Transverse colon (tissue), 4 donors: ENCODE results near the gene HYI. TPM values are rescaled to one million over a fixed set of nuclear protein-coding genes. Genes with fewer than 3 reads are reported as not detected.
"Not testable (repeated sequence)": the region's sequence is repeated elsewhere in the genome, so short reads cannot be mapped to it uniquely, and the experiment has no call there.

Source experiments
- DNase-seq: peaks from one replicate; pipeline ENCODE4 v3.0.0-alpha.2; 2019
- H3K27ac ChIP-seq, 4 donors: fragments of 200-600 bp; sonication (generic); 2 replicates each; pipeline ENCODE4 v1.5.1; 2016 to 2018; ENCODE audit warnings: inconsistent platforms in 4 of 4
- H3K27me3 ChIP-seq: fragments of 200-600 bp; sonication (generic); 2 replicates; pipeline ENCODE4 v1.5.1; 2017; ENCODE audit warnings: inconsistent platforms
- H3K36me3 ChIP-seq, 4 donors: fragments of 200-600 bp; sonication (generic); 2 replicates each; pipeline ENCODE4 v1.5.1; 2017 to 2019; ENCODE audit warnings: inconsistent platforms in 4 of 4
- H3K4me1 ChIP-seq, 4 donors: fragments of 200-600 bp; sonication (generic); 2 replicates each; pipeline ENCODE4 v1.5.1; 2017 to 2020; ENCODE audit warnings: inconsistent platforms in 4 of 4
- H3K4me3 ChIP-seq, 4 donors: fragments of 200-600 bp; sonication (generic); 1 replicate in 1 of 4; 2 replicates in 3 of 4; pipeline versions ENCODE4 v1.5.1 to v1.6.1; 2017 to 2019; ENCODE audit warnings: inconsistent platforms in 4 of 4
- H3K9me3 ChIP-seq, 2 donors: fragments of 200-600 bp; sonication (generic); 2 replicates each; pipeline ENCODE4 v1.5.1; 2017 to 2019; ENCODE audit warnings: inconsistent platforms in 2 of 2
- CTCF ChIP-seq, 5 experiments: fragments of 200-600 bp in 3 of 5; fragments of 450-650 bp in 2 of 5; sonication (generic) in 3 of 5; IDR thresholded peaks; 1 replicate in 2 of 5; 2 replicates in 3 of 5; pipeline ENCODE4 v1.5.1; 2016 to 2017; ENCODE audit warnings: antibody characterized with exemption in 5 of 5, inconsistent platforms in 3 of 5, mild to moderate bottlenecking in 2 of 5, moderate library complexity in 1 of 5
- EP300 ChIP-seq: sonication (generic); formaldehyde crosslinking; IDR thresholded peaks from one replicate; pipeline ENCODE4 v1.6.1; 2017; ENCODE audit warnings: antibody characterized with exemption, low read depth
- POLR2A ChIP-seq: fragments of 450-650 bp; IDR thresholded peaks from one replicate; pipeline ENCODE4 v1.6.1; 2016; ENCODE audit warnings: antibody characterized with exemption, mild to moderate bottlenecking, moderate library complexity
- POLR2AphosphoS5 ChIP-seq, 3 donors: sonication (generic); formaldehyde crosslinking; IDR thresholded peaks; one replicate each; pipeline ENCODE4 v1.6.1; 2016; ENCODE audit warnings: antibody characterized with exemption in 3 of 3
- WGBS, 2 donors: methylation state at CpG; one replicate each; pipeline ENCODE4 v1.1.5; 2018; ENCODE audit warnings: low coverage in 1 of 2; 5-methylcytosine and 5-hydroxymethylcytosine counted together
- in situ Hi-C, 4 donors: fragments of 200-750 bp; cut with MboI; loops; one replicate each; pipeline versions ENCODE4 v1.15.0 to v1.15.1; 2017; ENCODE audit warnings: low sequenced_read_pairs in 3 of 4, low pct_ligation_motif_present in 1 of 4, low pct_unique_long_range_greater_than_20kb in 1 of 4
- intact Hi-C: fragments of 100-400 bp; cut with DNase I; formaldehyde crosslinking; loops from one replicate; pipeline ENCODE4 v1.15.1; 2023; ENCODE audit warnings: low total_unique reads
- total RNA-seq, 4 donors: library from RNA; depleted of rRNA; stranded (reverse); fragments of >200 nt; gene quantifications; one replicate each; pipeline ENCODE4 v1.1.0, GENCODE V29; 2016

The HYI gene
- total RNA-seq, 4 donors from 2014 or later, result 71.1 to 126 (median 119) TPM

- intact Hi-C loops (no loop called here), in situ Hi-C loops (no loop called here)
- H3K36me3 ChIP-seq, result no peaks in the 10 kb centered on the region
- no peaks in the 10 kb centered on the region for H3K27me3 ChIP-seq
- DNase-seq, result no peak
- TF ChIP-seq EP300, result no peak
- no peak for TF ChIP-seq CTCF (IDR thresholded peaks at IDR 0.05)
- TF ChIP-seq POLR2A, result no peak
- TF ChIP-seq POLR2AphosphoS5 (IDR thresholded peaks at IDR 0.05), result no peak
- no peaks in the 10 kb centered on the region for H3K9me3 ChIP-seq
- H3K27ac ChIP-seq, result no peak overlapping the region
- H3K4me3 ChIP-seq, result no peak overlapping the region
- H3K4me1 ChIP-seq, result peaks cover 0 to 6% (median 0%) of the 10 kb centered on the region in 4 donors
- WGBS, 2 donors, result 95 to 100% methylated on average over 1 of the region's 1 CpG
These were observed 24.0 kb upstream of the HYI start for GRCh38 chr1:43477716-43478115.

GRCh38 chr1:43475611-43476401 is 22.1 kb upstream of the HYI start:
- in situ Hi-C loops, H3K9me3 ChIP-seq, H3K4me1 ChIP-seq, intact Hi-C loops, H3K27ac ChIP-seq, H3K27me3 ChIP-seq, H3K4me3 ChIP-seq, DNase-seq, H3K36me3 ChIP-seq: not testable (repeated sequence)
- 48 to 49% methylated on average over 6 to 10 of the region's 10 CpGs for WGBS, 2 donors

GRCh38 chr1:43473463-43473862 is 19.7 kb upstream of the HYI start:
- Histone ChIP-seq H3K27ac (no peak overlapping the region), H3K36me3 (no peaks in the 10 kb centered on the region), H3K9me3 (no peaks in the 10 kb centered on the region), H3K27me3 (no peaks in the 10 kb centered on the region), H3K4me3 (no peak overlapping the region), H3K4me1 (no peaks in the 10 kb centered on the region)
- in situ Hi-C loops, result no loop called here
- no peak for TF ChIP-seq POLR2A
- TF ChIP-seq EP300, result no peak
- no peak for TF ChIP-seq CTCF (IDR thresholded peaks at IDR 0.05)
- no peak for TF ChIP-seq POLR2AphosphoS5 (IDR thresholded peaks at IDR 0.05)
- intact Hi-C loops, result no loop called here
- 61 to 70% methylated on average over 3 to 4 of the region's 4 CpGs for WGBS, 2 donors
- DNase-seq, result no peak

- H3K36me3 ChIP-seq, H3K27ac ChIP-seq, H3K4me1 ChIP-seq, in situ Hi-C loops, H3K9me3 ChIP-seq, H3K27me3 ChIP-seq, intact Hi-C loops, DNase-seq, H3K4me3 ChIP-seq: not testable (repeated sequence)
- WGBS, 2 donors, result 62 to 88% methylated on average over 3 to 6 of the region's 6 CpGs
These were observed 18.9 kb upstream of the HYI start for GRCh38 chr1:43472463-43473151.

- no peaks in the 10 kb centered on the region for H3K9me3 ChIP-seq
- DNase-seq, result no peak
- intact Hi-C loops, result no loop called here
- H3K4me1 ChIP-seq, result no peaks in the 10 kb centered on the region
- WGBS, 2 donors, result 91 to 93% methylated on average over 4 to 5 of the region's 5 CpGs
- H3K36me3 ChIP-seq, result no peaks in the 10 kb centered on the region
- H3K27ac ChIP-seq, result no peak overlapping the region
- in situ Hi-C loops, result no loop called here
- no peak for TF ChIP-seq POLR2AphosphoS5 (IDR thresholded peaks at IDR 0.05)
- TF ChIP-seq CTCF (IDR thresholded peaks at IDR 0.05), result no peak
- no peak for TF ChIP-seq POLR2A
- TF ChIP-seq EP300, result no peak
- no peak overlapping the region for H3K4me3 ChIP-seq
- H3K27me3 ChIP-seq, result no peaks in the 10 kb centered on the region
These were observed 18.3 kb upstream of the HYI start for GRCh38 chr1:43472087-43472462.
